Fibroblast of gingiva (primary cell): ENCODE results near the gene MB21D2.

Source experiments
- DNase-seq: peaks from one replicate; pipeline ENCODE4 v3.0.0-alpha.2; 2011; ENCODE audit warnings: low read depth

MB21D2 gene

DNA sequence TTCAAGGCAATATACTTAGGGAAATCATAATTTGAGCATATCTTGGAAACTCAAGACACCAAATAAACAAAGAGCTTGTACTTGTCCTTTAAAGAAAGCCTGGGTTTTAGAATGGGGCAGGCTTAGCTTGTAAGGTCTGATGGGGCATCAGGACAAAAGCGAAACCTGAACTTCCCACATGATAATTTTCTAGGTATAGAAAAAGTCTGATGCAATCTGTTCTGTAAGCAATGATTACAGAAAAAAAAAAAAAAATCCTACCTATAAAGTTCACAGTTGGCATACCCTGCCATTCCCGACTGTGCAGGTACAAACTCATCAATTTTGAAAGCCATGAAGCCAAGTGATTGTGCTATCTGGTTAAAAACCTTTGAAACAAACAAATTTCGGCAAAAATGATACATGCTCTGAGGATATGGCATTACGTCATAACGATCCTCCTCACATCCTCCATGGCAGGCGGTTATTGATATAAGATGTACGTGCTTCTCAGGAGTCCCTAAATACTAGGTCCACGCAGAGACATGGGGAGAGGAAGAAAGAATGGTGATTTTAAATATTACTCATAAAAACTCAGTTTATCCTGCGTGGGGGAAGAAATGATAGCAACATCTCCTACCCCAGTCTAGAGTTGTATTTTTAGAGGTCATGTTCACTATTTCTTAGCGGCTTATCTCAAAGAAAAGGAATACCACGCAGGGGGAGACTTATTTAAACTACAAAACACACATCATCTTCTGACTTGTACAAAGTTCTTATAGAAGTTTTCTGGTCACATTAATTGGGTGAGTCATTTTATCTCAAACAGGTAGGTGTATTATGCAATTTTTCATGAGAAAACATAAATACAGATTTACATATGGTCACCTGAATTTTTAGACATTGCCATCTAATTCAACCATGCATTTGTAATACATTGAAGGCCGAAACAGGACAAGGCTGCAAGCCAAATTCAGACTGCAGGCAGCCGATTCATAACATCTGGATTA, 27.0 kb downstream of the MB21D2 start:
- DNase-seq, result no peak

- no peak for DNase-seq
Measured at GRCh38 chr3:192889679-192890078, 28.0 kb downstream of the MB21D2 start.

DNA sequence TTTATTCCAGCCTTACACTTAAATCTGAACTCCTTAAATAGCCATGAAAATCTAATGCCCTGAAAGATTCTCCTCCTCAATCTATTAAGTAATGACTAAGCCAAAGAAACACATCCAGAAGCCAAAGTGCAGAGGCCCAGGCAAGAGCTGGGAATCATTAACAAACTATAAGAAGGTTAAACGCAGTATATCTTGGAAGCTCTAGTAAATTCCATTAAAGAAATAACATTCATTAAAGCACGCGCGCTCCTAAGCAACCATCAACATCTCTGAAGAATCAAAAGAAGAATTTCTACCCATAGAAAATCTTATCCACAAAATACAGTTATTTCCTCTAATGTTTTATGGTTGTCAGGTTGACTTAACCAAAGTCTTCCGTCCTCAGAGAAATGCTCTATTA, 29.5 kb downstream of the MB21D2 start:
- no peak for DNase-seq

DNA sequence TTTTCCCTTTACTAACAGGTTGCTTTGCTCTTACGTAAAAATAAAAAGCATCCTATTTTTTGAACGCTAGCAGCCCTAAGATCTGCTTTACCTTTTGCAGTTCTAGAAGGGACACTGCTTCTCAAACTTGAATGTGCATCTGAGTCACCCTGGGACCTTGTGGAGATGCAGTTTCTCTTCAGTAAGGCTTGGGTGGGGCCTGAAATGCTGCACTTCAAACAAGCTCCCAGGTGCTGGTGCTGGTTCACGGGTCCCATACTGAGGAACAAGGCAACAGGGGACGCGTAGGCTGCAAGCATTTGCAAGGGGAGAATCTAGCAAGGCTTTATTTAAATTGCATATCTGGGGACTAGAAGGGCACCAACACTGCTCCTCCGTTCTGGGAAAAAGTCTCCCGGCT, 30.0 kb downstream of the MB21D2 start:
- DNase-seq, result no peak

DNA sequence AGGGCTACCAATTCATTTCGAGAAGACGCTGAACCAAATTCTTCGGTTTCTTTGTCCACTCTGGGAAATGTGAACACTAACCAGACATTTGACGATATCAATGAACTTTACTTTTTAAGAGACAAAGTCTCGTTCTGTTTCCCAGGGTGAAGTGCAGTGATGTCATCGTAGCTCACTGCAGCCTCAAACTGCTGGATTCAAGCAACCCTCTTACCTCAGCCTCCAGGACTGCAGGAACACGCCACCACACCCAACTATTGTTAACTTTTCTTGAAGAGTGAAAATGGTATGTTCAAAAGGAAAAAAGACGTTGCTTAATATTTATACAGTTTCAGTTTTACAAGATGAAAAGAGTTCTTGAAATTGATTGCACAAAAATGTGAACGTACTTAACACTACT, 30.6 kb downstream of the MB21D2 start:
- DNase-seq, result no peak

DNA sequence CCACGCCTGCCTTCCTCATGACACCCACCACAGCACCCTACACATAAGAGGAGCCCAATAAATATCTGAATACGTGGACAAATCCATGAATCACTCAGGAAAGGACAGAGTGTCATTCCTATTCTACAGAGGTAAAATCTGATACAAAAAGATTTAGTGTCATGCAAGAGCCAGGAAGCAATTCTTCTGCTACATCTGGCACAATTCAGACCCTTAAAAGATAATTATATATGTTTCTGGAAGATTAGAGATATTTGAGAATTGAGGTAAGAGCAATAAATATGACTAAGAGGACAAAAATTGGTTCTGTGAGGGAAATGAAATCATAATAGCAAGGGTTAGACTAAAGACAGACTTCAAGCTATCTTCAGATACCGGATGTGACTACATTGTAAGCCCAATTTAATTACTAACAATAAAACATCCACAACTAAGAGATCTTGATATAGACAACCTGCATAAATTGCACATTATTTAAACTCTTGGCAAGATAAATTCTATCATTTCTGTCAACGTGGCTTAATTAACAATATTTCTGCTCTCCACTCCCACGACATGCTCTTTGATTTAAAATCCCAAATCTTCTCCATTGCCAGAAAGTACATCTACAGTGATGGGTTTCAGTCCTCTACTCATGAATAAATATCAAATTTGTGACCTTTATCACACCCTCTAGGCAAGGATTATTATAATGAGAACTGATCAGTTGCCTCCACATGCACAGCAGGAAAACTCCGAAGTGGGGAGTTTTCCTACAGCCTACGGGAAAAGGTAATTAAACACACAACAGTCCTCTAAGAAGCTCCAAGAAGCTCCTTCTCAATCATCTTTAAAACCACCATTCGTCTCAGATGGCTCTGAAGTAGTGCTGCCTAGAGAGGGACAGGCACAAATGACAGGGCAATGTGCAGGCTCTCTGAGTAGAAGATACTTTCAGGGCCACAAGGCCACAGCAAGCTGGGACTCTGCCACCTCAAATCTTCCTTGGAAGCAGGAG, 32.6 kb downstream of the MB21D2 start:
- DNase-seq, result no peak

DNA sequence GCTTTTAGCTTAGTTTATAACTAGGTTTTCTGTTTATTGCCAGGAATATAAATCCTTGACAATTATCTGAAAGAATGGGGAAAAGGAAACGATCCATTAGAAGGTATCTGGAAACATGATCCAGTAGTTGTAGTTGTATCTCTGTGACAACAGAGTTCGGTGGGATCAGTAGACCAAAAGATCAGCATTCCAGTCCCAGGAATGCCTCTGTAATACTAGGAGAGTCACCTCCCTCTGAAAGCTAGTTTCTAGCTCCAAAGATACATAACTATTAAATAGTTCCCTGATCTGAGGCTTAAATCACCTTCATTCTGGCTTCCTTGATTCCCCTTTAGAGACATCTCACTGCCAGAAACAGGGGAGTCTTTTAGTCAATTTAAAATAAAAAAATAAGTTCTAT, 34.1 kb downstream of the MB21D2 start:
- DNase-seq, result no peak

- no peak for DNase-seq
Measured at GRCh38 chr3:192881159-192881786, 36.4 kb downstream of the MB21D2 start.

- DNase-seq, result no peak
Measured at GRCh38 chr3:192880313-192880712, 37.3 kb downstream of the MB21D2 start.

DNA sequence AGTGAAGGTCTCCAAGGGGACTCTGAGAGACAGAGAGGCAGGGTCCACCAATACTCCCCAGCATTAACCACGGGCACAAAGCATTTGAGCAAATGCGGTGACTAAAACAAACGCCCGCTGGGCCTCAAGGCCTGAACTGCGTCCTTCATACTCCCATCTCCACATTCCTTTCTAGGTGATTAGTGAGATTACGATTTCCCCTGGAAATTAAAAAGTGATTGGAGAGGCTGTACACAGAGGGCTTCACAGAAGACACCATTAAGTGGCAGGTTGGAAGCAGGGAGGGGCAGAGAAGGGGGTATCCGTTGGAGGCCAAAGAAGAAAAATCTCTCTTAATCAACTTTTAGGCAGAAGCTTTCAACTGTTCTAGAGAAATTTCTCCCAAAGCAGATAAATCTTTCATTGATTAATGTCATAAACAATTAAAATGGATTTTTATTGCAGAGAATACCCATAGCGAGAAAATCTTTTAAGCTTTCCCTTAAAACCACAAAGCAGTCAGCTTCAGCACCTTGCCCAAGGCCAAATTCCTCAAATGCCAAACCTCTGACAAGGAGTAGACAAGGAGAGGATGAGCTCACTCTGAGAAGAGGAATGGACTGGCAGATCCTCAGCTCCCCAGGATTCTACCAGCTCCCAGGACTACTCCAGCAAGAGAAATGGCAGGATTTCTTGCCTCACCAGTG, 38.2 kb downstream of the MB21D2 start:
- DNase-seq, result peak; percentile 85

DNA sequence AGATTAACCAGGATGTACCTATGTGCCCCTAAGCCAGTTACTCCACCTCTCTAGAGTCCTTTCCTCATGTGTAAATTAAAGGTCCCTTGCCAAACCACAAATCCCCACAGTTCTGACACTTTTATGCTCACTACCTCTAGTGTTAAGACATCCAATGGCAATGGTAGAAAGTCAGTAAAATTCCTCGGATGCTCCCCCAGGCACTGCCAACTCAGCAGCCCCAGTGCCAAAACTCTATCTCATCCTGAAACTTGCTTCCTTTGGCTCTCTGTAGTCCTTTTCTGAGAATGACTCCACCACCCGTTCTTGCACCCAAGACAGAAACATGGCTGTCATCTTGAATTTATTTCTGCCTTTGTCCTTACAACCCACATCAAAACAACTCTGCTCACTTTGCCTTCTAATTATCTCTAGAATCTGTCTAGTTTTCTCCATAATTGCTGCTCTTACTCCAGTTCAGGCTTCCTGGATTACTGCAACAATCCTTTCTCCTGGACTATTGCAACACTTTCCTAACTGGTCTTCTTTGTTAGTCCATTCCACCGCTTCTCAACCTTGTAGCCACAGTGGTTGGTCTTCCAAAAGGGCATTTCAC, 41.6 kb downstream of the MB21D2 start:
- DNase-seq, result no peak

DNA sequence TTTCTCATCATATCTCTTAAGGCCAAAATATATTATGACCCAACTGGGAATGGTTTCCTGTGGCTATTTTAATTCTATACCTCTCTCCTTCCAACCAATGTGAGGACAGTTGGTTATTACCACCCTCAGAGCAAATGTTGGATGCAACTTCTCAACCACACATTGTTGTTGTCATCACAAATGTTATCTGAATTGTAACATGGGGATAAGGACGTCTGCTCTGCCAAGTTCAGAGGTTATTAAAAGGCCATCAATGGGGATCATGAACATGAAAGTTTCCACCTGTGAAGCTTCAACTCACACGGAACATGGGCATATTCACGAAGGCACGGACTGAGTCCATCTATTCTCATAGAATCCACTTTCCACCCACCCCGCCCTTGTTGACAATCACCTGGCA, 46.8 kb downstream of the MB21D2 start:
- no peak for DNase-seq

- peak; percentile 51 for DNase-seq
Measured at GRCh38 chr3:192869131-192870031, 48.3 kb downstream of the MB21D2 start.

DNA sequence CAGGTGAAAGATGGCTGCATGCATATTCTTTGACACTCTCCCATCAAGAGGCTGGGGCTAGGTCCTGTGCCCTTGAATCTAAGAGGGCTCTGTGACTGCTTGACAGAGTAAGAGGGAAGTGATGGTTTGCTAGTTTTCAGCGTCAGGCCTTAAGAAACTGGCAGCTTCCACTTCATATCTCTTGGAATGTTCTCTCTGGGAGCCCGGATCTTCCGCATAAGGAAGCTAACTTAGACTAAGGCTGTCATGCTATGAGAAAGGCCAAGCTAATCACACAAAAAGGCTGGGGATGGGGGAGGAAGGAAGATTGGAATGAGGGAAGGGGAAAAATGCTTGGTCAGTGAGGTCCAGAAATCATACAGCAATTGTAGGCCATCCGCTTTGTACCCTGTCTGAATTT, 50.0 kb downstream of the MB21D2 start:
- DNase-seq, result no peak

DNA sequence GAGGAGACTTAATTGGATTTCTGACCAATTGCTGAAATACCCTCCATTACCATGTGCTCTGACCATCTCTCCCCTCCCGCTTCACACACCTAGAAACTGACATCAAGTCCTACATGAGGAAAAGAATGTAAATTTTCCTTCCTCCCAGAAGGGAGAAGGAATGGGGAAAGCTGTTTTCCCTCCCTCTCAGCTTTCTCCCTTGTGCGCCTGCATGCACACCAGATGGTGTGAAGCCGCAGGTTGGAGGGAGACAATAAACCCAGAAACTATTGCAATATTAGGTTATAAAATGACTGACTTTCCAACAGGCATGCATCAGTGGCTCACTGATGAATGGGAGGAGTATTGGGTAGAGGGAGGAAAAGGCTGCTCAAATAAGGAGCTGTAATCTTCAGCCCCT, 50.9 kb downstream of the MB21D2 start:
- DNase-seq, result no peak

DNA sequence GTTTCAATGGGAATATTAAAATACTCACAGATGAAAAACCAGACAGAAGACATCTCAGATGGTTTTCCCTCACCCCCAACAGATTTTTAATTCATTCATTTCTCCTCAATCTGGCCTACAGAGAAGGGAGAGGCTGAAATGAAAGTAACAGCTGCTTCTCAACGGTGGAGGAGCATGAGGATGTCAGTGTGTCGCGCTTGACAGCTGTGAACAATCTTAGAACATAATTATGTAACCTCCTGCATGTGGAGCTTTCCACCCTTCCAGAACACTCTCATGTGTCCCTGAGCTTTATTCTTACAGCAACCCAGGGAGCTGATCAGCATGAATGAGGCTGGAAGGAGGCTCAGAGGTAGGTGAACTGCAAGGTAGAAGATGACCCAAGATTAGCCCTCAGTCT, 52.7 kb downstream of the MB21D2 start:
- DNase-seq, result no peak

GRCh38 chr3:192863091-192863420, 54.6 kb downstream of the MB21D2 start:
- no peak for DNase-seq

GRCh38 chr3:192862408-192863090, 55.1 kb downstream of the MB21D2 start:
- DNase-seq, result no peak

GRCh38 chr3:192861972-192862371, 55.7 kb downstream of the MB21D2 start:
- DNase-seq, result no peak

DNA sequence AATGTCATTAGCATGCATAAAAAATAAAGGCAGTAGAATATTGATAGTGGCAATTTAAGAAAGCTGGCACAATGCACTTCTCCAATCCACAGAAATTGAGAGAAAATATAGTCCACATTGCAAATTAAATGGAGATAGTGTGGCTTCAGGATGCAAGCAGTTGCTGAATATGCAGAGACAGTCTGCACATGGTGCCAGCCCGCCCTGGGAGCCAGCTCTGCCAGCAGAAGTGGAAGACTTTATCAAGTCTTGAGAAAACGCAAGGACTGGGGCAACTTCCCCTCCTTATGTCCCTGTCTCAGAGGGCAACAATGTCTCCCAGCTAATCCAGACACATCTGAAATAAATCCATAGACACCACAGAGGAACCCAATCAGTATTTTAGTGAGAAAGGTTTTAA, 57.2 kb downstream of the MB21D2 start:
- DNase-seq, result no peak
